Thymus (tissue), 11 donors: ENCODE measurements around the gene SEPTIN10. TPM values are rescaled to one million over a fixed set of nuclear protein-coding genes. Genes with fewer than 3 reads are reported as not detected.
"Not testable (repeated sequence)": the region's sequence is repeated elsewhere in the genome, so short reads cannot be mapped to it uniquely, and the experiment has no call there.

Experiments
- DNase-seq, 9 donors: peaks; one replicate each; pipeline ENCODE4 v3.0.0-alpha.2; 2013; ENCODE audit warnings: low spot score in 9 of 9, low read depth in 6 of 9, missing footprints in 1 of 9
- H3K27ac ChIP-seq, 2 donors: one replicate each; pipeline ENCODE4 v1.5.1; 2013; ENCODE audit warnings: control low read depth in 1 of 2, low read depth in 1 of 2, low read length in 1 of 2, mild to moderate bottlenecking in 1 of 2, moderate library complexity in 1 of 2
- H3K27me3 ChIP-seq, 2 donors: one replicate each; pipeline ENCODE4 v1.5.1; 2013; ENCODE audit warnings: low read length in 1 of 2; ENCODE audit not compliant: control insufficient read depth in 2 of 2, insufficient read depth in 1 of 2
- H3K36me3 ChIP-seq, 2 donors: one replicate each; pipeline ENCODE4 v1.5.1; 2013; ENCODE audit warnings: low read length in 1 of 2, mild to moderate bottlenecking in 1 of 2, moderate library complexity in 1 of 2; ENCODE audit not compliant: control insufficient read depth in 2 of 2, insufficient read depth in 2 of 2
- H3K4me1 ChIP-seq, 2 donors: one replicate each; pipeline ENCODE4 v1.5.1; 2013; ENCODE audit warnings: low read length in 2 of 2; ENCODE audit not compliant: control insufficient read depth in 2 of 2, insufficient read depth in 2 of 2
- H3K4me3 ChIP-seq, 2 donors: one replicate each; pipeline ENCODE4 v1.5.1; 2013; ENCODE audit warnings: low read length in 2 of 2, control low read depth in 1 of 2, mild to moderate bottlenecking in 1 of 2
- H3K9me3 ChIP-seq, 2 donors: one replicate each; pipeline ENCODE4 v1.5.1; 2013; ENCODE audit warnings: low read length in 1 of 2, mild to moderate bottlenecking in 1 of 2; ENCODE audit not compliant: control insufficient read depth in 2 of 2, insufficient read depth in 1 of 2
- WGBS: extraction: QIAGEN DNeasy Blood & Tissue Kit; methylation state at CpG from one replicate; pipeline ENCODE4 v1.1.7; 2013; 5-methylcytosine and 5-hydroxymethylcytosine counted together
- polyA plus RNA-seq: library from polyadenylated mRNA; stranded (reverse); fragments of 200-250 nt; gene quantifications from one replicate; pipeline ENCODE4 v1.2.3, GENCODE V29; 2013
- total RNA-seq: library from RNA; stranded (reverse); fragments of 120-200 nt; gene quantifications from one replicate; pipeline ENCODE4 v1.2.4, GENCODE V29; 2013
- donor health status: healthy.

Gene SEPTIN10
- total and polyA plus RNA-seq, 2 donors, result 27.3 to 42.4 TPM

DNA sequence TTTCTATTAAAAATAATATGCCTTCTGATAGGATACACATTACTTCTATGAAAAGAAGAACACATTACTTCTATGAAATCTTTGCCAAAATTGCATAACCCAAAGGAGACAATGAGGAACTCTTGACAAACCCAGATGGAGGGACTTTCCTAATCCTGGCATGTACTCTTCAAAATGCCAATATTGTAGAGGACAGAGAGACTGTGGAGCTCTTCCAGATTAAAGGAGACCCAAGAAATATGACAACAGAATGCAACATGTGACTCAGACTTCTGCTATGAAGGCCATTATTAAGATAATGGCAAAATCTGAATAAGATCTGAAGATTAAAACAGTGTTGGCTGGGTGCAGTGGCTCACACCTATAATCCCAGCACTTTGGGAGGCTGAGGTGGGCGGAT is 22.6 kb upstream of the SEPTIN10 start:
- H3K4me3 ChIP-seq, result no peak overlapping the region
- no peaks in the 10 kb centered on the region for H3K36me3 ChIP-seq
- DNase-seq, result peak in 1 of 9 donors; percentile 28
- peak overlapping the region; percentile 64 for H3K27ac ChIP-seq
- H3K27me3 ChIP-seq, result no peaks in the 10 kb centered on the region
- H3K9me3 ChIP-seq, result no peaks in the 10 kb centered on the region
- no peaks in the 10 kb centered on the region for H3K4me1 ChIP-seq
- 90% methylated on average over 1 of the region's 1 CpG for WGBS

DNA sequence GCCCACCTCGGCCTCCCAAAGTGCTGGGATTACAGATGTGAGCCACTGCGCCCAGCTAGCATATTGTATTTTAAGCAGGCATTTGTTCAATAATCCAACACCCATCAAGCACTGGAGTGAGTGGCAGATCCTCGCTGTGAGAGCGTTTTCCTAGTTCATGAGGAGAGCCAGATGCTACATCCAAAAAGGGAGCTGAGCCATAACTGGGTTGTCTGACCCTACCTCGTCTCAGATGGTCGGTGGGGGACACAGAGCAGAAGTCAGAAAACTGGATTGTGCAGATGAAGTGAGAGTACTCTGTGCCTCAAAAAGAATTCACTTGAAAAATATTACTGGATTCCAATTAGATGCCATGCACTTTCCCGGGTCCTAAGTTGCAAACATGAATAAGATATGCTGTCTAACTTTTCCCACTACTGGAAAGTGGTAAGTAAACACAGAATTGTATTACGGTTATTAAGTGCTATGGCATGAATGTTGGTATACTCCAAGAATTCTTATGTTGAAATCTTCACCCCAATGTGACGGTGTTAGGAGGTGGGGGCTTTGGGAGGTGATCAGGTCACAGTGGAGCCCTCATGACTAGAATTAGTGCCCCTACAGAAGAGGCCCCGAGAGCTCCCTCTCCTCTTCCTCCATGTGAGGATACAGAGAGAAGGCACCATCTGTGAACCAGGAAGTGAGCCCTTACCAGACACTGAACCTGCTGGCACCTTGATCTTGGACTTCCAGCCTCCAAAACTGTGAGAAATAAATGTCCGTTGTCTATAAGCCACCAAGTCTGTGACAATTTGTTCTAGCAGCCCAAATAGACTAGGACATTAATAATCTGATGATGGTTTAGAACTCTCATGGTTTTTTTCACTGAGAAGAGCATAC is 21.9 kb upstream of the SEPTIN10 start:
- no peaks in the 10 kb centered on the region for H3K27me3 ChIP-seq
- WGBS, result 94% methylated on average over 11 of the region's 11 CpGs

DNA sequence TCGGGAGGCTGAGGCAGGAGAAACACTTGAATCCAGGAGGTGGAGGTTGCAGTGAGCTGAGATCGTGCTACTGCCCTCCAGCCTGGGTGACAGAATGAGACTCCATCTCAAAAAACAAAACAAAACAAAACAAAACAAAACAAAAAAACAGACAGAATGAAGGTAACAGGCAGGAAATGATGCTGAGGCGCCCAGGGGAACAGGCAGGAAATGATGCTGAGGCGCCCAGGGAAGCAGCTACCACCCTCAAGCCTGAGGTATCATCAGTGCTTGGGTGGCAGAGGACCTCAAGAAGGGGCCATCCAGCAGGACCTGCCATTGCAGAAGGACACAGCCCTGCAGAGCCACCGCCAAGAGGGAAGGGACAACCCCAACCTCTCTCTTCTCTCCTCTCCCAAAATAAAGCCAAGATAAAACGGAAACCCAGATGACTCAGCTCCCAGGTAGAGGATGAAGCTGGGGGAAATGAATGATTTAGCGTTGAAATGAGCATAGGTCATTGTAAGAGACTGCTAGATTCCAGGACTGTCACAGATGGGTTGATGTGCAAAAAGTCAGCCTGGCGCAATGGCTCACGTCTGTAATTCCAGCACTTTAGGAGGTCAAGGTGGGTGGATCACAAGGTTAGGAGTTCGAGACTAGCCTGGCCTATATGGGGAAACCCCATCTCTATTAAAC is 19.7 kb upstream of the SEPTIN10 start:
- WGBS, result 94% methylated on average over 10 of the region's 10 CpGs
- DNase-seq, result no peak
- no peaks in the 10 kb centered on the region for H3K4me1 ChIP-seq
- H3K36me3 ChIP-seq, result no peaks in the 10 kb centered on the region
- H3K4me3 ChIP-seq, result no peak overlapping the region
- H3K27me3 ChIP-seq, result no peaks in the 10 kb centered on the region
- no peak overlapping the region for H3K27ac ChIP-seq
- H3K9me3 ChIP-seq, result no peaks in the 10 kb centered on the region

More for the DNA sequence above, 21.9 kb upstream of the SEPTIN10 start:
- H3K4me3 ChIP-seq, result no peak overlapping the region
- H3K9me3 ChIP-seq, result no peaks in the 10 kb centered on the region
- DNase-seq, result no peak
- H3K4me1 ChIP-seq, result no peaks in the 10 kb centered on the region
- H3K36me3 ChIP-seq, result no peaks in the 10 kb centered on the region
- H3K27ac ChIP-seq, result peak overlapping the region in 1 of 2 donors; percentile 60

DNA sequence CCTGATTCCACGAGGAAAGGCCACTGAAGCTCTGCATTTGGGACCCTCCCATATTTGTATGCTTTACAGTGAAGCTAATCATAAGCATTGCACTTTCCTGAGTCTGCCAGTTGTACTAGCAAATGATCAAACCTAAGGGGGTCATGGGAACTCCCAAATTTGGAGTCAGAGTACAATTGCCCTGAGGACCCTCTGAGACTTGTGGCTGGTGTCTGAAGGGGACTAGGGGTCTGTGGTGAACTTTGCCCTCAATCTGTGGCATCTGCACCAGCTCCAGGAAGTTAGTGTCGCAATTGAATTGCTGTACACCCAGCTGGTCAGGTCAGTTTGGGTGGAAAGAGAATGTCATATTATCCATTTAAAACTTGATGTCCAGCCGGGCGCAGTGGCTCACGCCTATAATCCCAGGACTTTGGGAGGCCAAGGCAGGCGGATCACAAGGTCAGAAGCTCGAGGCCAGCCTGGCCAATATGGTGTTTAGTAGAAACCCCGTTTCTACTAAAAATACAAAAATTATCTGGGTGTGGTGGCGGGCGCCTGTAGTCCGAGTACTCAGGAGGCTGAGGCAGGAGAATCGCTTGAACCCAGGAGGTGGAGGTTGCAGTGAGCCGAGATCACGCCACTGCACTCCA is 18.5 kb upstream of the SEPTIN10 start:
- 93% methylated on average over 14 of the region's 14 CpGs for WGBS
- H3K4me3 ChIP-seq, result no peak overlapping the region
- H3K36me3 ChIP-seq, result no peaks in the 10 kb centered on the region
- no peaks in the 10 kb centered on the region for H3K27me3 ChIP-seq
- H3K27ac ChIP-seq, result no peak overlapping the region
- H3K4me1 ChIP-seq, result no peaks in the 10 kb centered on the region
- H3K9me3 ChIP-seq, result no peaks in the 10 kb centered on the region
- no peak for DNase-seq

DNA sequence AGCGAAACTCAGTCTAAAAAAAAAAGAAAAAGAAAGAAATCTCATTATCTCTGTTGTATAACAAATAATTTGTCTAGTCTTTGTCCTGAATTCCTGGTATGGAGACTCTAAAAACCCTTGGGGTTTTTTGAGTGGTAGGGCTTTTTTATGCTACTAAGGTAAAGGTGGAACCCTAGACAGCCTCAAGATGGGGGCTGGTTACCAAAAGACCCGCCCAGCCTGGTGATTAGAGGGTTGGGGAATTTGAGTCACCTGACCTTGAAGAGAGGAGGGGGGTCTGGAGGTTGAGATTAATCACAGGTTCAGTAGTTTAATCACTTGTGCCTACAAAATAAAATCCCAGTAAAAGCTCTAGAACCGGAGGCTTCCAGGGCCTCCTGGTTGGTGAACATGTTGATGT is 18.0 kb upstream of the SEPTIN10 start:
- H3K4me1 ChIP-seq, result no peaks in the 10 kb centered on the region
- H3K27ac ChIP-seq, result no peak overlapping the region
- no peak for DNase-seq
- no peaks in the 10 kb centered on the region for H3K9me3 ChIP-seq
- no peaks in the 10 kb centered on the region for H3K36me3 ChIP-seq
- WGBS, result 81% methylated on average over 3 of the region's 3 CpGs
- peaks cover 0 to under 1% of the 10 kb centered on the region in 2 donors for H3K27me3 ChIP-seq
- no peak overlapping the region for H3K4me3 ChIP-seq

DNA sequence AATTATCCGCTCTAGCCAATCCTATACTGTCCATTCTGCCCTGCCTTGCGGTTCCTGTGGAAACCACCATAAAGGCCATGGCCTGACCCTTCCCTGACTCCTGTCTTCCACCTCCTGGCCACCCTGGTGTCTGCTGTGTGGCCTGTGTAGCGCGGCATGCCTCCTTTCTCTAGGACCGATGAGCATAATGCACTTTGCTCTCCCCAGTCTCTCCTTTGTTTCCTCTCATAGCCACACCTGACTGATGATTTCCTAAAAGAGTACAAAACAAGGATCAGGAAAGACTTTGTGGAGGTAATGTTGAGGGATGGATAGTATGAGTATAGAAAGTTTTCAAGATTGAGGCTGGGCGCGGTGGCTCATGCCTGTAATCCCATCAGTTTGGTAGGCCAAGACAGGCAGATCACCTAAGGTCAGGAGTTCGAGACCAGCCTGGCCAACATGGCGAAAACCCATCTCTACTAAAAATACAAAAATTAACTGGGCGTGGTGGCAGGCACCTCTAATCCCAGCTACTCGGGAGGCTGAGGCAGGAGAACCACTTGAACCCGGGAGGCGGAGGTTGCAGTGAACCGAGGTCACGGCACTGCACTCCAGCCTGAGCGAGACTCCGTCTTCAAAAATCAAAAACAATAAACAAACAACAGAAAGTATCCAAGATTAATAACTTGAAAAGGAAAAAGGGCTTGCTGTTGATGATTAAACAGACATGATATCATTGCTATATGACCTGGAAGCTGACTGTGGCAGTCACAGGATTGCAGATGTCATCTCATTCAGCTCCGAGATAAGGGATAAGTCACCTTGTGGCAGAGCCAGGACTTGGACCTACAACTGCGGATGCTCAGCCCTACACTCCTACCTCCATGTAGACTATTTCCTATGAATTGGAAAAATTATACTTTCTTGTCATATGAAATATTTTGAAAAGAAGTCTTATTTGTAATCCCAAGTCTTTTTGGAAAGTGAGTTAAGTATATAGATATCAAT is 17.0 kb upstream of the SEPTIN10 start:
- Histone ChIP-seq H3K27me3 (peaks cover 0 to 2% of the 10 kb centered on the region in 2 donors), H3K4me3 (no peak overlapping the region), H3K4me1 (no peaks in the 10 kb centered on the region), H3K27ac (no peak overlapping the region), H3K36me3 (no peaks in the 10 kb centered on the region), H3K9me3 (no peaks in the 10 kb centered on the region)
- DNase-seq, result no peak
- WGBS, result 93% methylated on average over 19 of the region's 19 CpGs

DNA sequence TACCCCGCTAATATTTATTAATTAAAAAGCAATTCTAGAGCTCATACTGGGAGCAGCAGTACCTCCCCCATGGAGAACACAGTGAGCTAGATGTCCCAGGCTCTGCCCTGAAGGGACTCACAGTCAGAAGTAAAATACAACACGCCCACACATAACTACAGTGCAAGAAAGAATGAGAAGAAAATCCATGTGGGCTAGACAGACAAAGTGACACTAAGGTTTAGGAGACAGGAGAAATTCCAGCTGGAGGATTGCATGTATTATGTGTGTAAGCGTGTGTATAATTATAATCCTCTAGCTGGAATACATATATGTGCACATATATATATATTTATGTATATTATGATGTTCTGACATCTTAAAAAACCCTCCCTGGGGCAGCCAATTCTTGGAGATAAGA is 16.1 kb upstream of the SEPTIN10 start:
- H3K27ac ChIP-seq, result no peak overlapping the region
- 83% methylated on average over 3 of the region's 3 CpGs for WGBS
- H3K9me3 ChIP-seq, result no peaks in the 10 kb centered on the region
- DNase-seq, result no peak
- H3K36me3 ChIP-seq, result no peaks in the 10 kb centered on the region
- H3K27me3 ChIP-seq, result peaks cover 0 to 2% of the 10 kb centered on the region in 2 donors
- H3K4me3 ChIP-seq, result no peak overlapping the region
- H3K4me1 ChIP-seq, result no peaks in the 10 kb centered on the region

DNA sequence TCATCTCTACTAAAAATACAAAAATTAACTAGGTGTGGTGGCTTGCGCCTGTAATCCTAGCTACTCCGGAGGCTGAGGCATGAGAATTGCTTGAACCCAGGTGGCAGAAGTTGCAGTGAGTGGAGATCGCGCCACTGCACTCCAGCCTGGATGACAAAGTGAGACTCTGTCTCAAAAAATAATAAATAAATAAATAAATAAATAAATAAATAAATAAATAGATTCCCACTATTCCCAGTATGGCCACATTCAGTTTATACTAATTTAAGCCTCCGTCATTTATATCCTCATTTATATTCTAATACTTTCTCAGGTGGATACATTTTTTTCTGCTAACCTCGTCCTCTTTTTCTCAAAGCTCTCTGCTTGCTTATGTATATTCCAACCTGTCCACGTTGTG is 14.6 kb upstream of the SEPTIN10 start:
- H3K4me1 ChIP-seq, DNase-seq: not testable (repeated sequence)
- WGBS, result 83% methylated on average over 7 of the region's 7 CpGs

More for the DNA sequence above, 14.6 kb upstream of the SEPTIN10 start:
- H3K9me3 ChIP-seq, H3K27me3 ChIP-seq, H3K36me3 ChIP-seq, H3K27ac ChIP-seq, H3K4me3 ChIP-seq: not testable (repeated sequence)
